Panc1 (cell line): ENCODE data around the gene MLN. TPM values are rescaled to one million over a fixed set of nuclear protein-coding genes. Genes with fewer than 3 reads are reported as not detected.
A peak's percentile ranks its signal among the peaks of the same experiment; 100 is the strongest.

ENCODE experiments used
- ATAC-seq: fragments of 200-7000 bp; cut with Tn5 transposase; 2 replicates; pipeline ENCODE4 v1.9.1; 2020; ENCODE audit warnings: mild to moderate bottlenecking, moderate library complexity
- BruUV-seq: library from RNA; stranded (reverse); fragments of 400-500 nt; replicated peaks from 2 replicates; lab custom pipeline; 2021; lab: Mats Ljungman, UMichigan
- CTCF ChIA-PET: fragments of 300-600 bp; sonication (Branson Sonifier 250); formaldehyde crosslinking; loops from one replicate; lab custom pipeline; 2022; ENCODE audit warnings: antibody characterized with exemption; lab: Charles Lee
- POLR2A ChIA-PET: fragments of 300-600 bp; sonication (Branson Sonifier 250); formaldehyde crosslinking; loops from one replicate; lab custom pipeline; 2022; ENCODE audit warnings: antibody characterized with exemption; lab: Charles Lee
- DNase-seq: peaks from one replicate; pipeline ENCODE4 v3.0.0-alpha.2; 2010; ENCODE audit warnings: low read depth, low spot score
- H3K27ac ChIP-seq: 2 replicates; pipeline ENCODE4 v1.5.1; 2011; ENCODE audit warnings: mild to moderate bottlenecking, low read length, inconsistent platforms
- H3K27me3 ChIP-seq: fragments of 200-500 bp; sonication (Bioruptor generic); 2 replicates; pipeline ENCODE4 v1.6.0; 2014; ENCODE audit warnings: low read length, inconsistent platforms; ENCODE audit not compliant: control insufficient read depth, insufficient read depth
- H3K36me3 ChIP-seq: fragments of 200-500 bp; sonication (Bioruptor generic); 2 replicates; pipeline ENCODE4 v1.5.1; 2014; ENCODE audit warnings: inconsistent platforms, mild to moderate bottlenecking, low read length, moderate library complexity; ENCODE audit not compliant: control insufficient read depth, insufficient read depth
- H3K4me1 ChIP-seq: 2 replicates; pipeline ENCODE4 v1.5.1; 2011; ENCODE audit warnings: inconsistent platforms, mild to moderate bottlenecking, low read length, moderate library complexity; ENCODE audit not compliant: control insufficient read depth, insufficient read depth
- H3K4me3 ChIP-seq, 2 experiments: 2 replicates each; pipeline ENCODE4 v1.5.1; 2011 to 2012; ENCODE audit warnings: low read depth in 2 of 2, low read length in 2 of 2, mild to moderate bottlenecking in 2 of 2, inconsistent platforms in 1 of 2, moderate library complexity in 1 of 2
- H3K9me3 ChIP-seq: fragments of 200-500 bp; sonication (Bioruptor generic); 2 replicates; pipeline ENCODE4 v1.5.1; 2014; ENCODE audit warnings: low read depth, mild to moderate bottlenecking, inconsistent platforms, low read length, moderate library complexity; ENCODE audit not compliant: control insufficient read depth, insufficient read depth
- CTCF ChIP-seq: fragments of 450-650 bp; IDR thresholded peaks from 2 replicates; pipeline ENCODE4 v1.5.1; 2017; ENCODE audit warnings: mild to moderate bottlenecking
- POLR2AphosphoS5 ChIP-seq: IDR thresholded peaks from 2 replicates; pipeline ENCODE4 v1.6.1; 2012; ENCODE audit warnings: mild to moderate bottlenecking, low read depth, low read length, moderate library complexity
- REST ChIP-seq, 2 experiments: IDR thresholded peaks; 2 replicates each; pipeline ENCODE4 v1.6.1; 2011 to 2012; ENCODE audit warnings: low read depth in 2 of 2, control low read depth in 1 of 2, low read length in 1 of 2, mild to moderate bottlenecking in 1 of 2, moderate library complexity in 1 of 2; ENCODE audit not compliant: insufficient read depth in 1 of 2
- SIN3A ChIP-seq: IDR thresholded peaks from 2 replicates; pipeline ENCODE4 v1.6.1; 2012; ENCODE audit warnings: low read depth, mild to moderate bottlenecking, low read length, moderate library complexity, borderline replicate concordance; ENCODE audit not compliant: insufficient read depth
- TCF7L2 ChIP-seq: IDR thresholded peaks from 2 replicates; pipeline ENCODE4 v1.6.1; 2011; ENCODE audit warnings: mild to moderate bottlenecking, low read depth, low read length, inconsistent platforms
- in situ Hi-C: cut with HindIII; loops from 2 replicates; pipeline ENCODE4 v1.10.0; 2016; ENCODE audit warnings: low sequenced_read_pairs, low pct_unique_long_range_greater_than_20kb
- intact Hi-C: fragments of 100-400 bp; cut with micrococcal nuclease; formaldehyde crosslinking; loops from one replicate; pipeline ENCODE4 v1.10.0; 2022; ENCODE audit not compliant: unreplicated experiment
- total RNA-seq: library from RNA; stranded (reverse); gene quantifications from one replicate; pipeline ENCODE4 v1.2.1, GENCODE V29; 2021; ENCODE audit not compliant: unreplicated experiment

MLN gene
- total RNA-seq, 1 experiment from 2014 or later, result not detected

GRCh38 chr6:33846226-33846625, 42.4 kb upstream of the MLN start:
- Histone ChIP-seq H3K27me3 (no peaks in the 10 kb centered on the region), H3K9me3 (no peaks in the 10 kb centered on the region), H3K27ac (no peak overlapping the region), H3K36me3 (no peaks in the 10 kb centered on the region), H3K4me3 (no peak overlapping the region), H3K4me1 (peaks cover 19% of the 10 kb centered on the region)
- ChIA-PET CTCF (no interaction called here), POLR2A (no interaction called here)
- DNase-seq (no peak), ATAC-seq (no peak)
- intact Hi-C loops (no loop called here), in situ Hi-C loops (no loop called here)
- TF ChIP-seq SIN3A (no peak), TCF7L2 (no peak), POLR2AphosphoS5 (no peak), REST (IDR thresholded peaks at IDR 0.05; ENCODE audit: insufficient read depth in 1 of 2, low read depth in 2 of 2, low read length in 1 of 2) (no peak)
- no TSS peak for BruUV-seq

GRCh38 chr6:33845031-33845745, 41.4 kb upstream of the MLN start:
- Histone ChIP-seq H3K4me3 (no peak overlapping the region), H3K9me3 (no peaks in the 10 kb centered on the region), H3K4me1 (peaks cover 30% of the 10 kb centered on the region), H3K27me3 (no peaks in the 10 kb centered on the region), H3K27ac (no peak overlapping the region), H3K36me3 (no peaks in the 10 kb centered on the region)
- ChIA-PET POLR2A (no interaction called here), CTCF (interaction anchor here (0.6 kb wide), 1 partner anchor 134 kb away, joined by 5 read pairs; the partner anchor contains the start of gene UQCC2)
- DNase-seq (no peak), ATAC-seq (no peak)
- in situ Hi-C loops (no loop called here), intact Hi-C loops (no loop called here)
- TF ChIP-seq POLR2AphosphoS5, result no peak
- no TSS peak for BruUV-seq

GRCh38 chr6:33843131-33844121, 39.6 kb upstream of the MLN start:
- CTCF ChIA-PET, result interaction anchor here (0.5 kb wide), 1 partner anchor 102 kb away, joined by 3 read pairs; no protein-coding TSS in a partner anchor
- peak overlapping the region; percentile 44 for H3K27ac ChIP-seq
- in situ Hi-C loops, result no loop called here
- intact Hi-C loops, result no loop called here
- H3K27me3 ChIP-seq, result no peaks in the 10 kb centered on the region
- no peak for ATAC-seq
- TF ChIP-seq CTCF, result no peak
- no peak for TF ChIP-seq REST (IDR thresholded peaks at IDR 0.05; ENCODE audit: insufficient read depth in 1 of 2, low read depth in 2 of 2, low read length in 1 of 2)
- no peak for TF ChIP-seq POLR2AphosphoS5
- no peak for TF ChIP-seq SIN3A
- TF ChIP-seq TCF7L2, result no peak
- POLR2A ChIA-PET, result interaction anchor here (0.7 kb wide), 1 partner anchor 12 kb away, joined by 3 read pairs; no protein-coding TSS in a partner anchor
- no TSS peak for BruUV-seq
- no peak for DNase-seq
- no peak overlapping the region for H3K4me3 ChIP-seq
- peaks cover 47% of the 10 kb centered on the region for H3K4me1 ChIP-seq
- H3K9me3 ChIP-seq, result no peaks in the 10 kb centered on the region
- no peaks in the 10 kb centered on the region for H3K36me3 ChIP-seq
